PFSK-1 (cell line): ENCODE measurements around the gene IL17RC.

ENCODE experiments used
- FOXP2 ChIP-seq: optimal IDR thresholded peaks from 2 replicates; pipeline ENCODE3; 2011; ENCODE audit warnings: borderline replicate concordance, control low read depth, inconsistent platforms; ENCODE audit not compliant: insufficient read depth; ENCODE audit errors: extremely low read length, extremely low read depth
- POLR2AphosphoS5 ChIP-seq: IDR thresholded peaks from 2 replicates; pipeline ENCODE4 v1.6.1; 2012; ENCODE audit warnings: low read depth, mild to moderate bottlenecking, control low read depth, low read length, moderate library complexity
- SIN3A ChIP-seq: IDR thresholded peaks from 2 replicates; pipeline ENCODE4 v1.6.1; 2012; ENCODE audit warnings: mild to moderate bottlenecking, low read length, moderate library complexity, borderline replicate concordance; ENCODE audit not compliant: insufficient read depth
- TAF1 ChIP-seq: IDR thresholded peaks from 2 replicates; pipeline ENCODE4 v1.6.1; 2012; ENCODE audit warnings: low read length, control low read depth, borderline replicate concordance; ENCODE audit not compliant: insufficient read depth
- TF ChIP-seq, protein P1 (sequence below), 2 experiments: IDR thresholded peaks; 2 replicates each; pipeline versions ENCODE4 v1.6.1 to v1.8.0; 2011 to 2012; ENCODE audit warnings: low read depth in 2 of 2, low read length in 2 of 2, control low read depth in 1 of 2, inconsistent platforms in 1 of 2, mild to moderate bottlenecking in 1 of 2, moderate library complexity in 1 of 2; ENCODE audit not compliant: insufficient read depth in 1 of 2

The IL17RC gene

DNA sequence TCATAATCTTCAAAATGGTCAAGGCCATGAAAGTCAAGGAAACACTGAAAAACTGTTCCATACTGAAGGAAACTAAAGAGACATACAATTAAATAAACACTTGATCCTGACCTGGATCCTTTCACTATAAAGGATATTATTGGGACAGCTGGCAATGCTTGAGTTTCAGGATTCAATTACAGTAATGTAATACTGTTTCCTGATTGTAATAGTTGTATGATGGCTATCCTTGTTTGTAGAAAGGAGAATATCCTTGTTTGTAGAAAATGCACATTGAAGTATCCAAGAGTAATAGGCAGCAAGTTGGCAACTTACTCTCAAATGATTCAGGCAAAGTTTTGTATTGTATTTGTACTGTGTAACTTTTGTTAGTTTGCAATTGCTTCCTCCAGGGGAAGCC, 41.5 kb upstream of the IL17RC start:
- TF ChIP-seq SIN3A (no peak), POLR2AphosphoS5 (no peak), TAF1 (no peak), FOXP2 (no peak)
- TF ChIP-seq, protein P1, sequence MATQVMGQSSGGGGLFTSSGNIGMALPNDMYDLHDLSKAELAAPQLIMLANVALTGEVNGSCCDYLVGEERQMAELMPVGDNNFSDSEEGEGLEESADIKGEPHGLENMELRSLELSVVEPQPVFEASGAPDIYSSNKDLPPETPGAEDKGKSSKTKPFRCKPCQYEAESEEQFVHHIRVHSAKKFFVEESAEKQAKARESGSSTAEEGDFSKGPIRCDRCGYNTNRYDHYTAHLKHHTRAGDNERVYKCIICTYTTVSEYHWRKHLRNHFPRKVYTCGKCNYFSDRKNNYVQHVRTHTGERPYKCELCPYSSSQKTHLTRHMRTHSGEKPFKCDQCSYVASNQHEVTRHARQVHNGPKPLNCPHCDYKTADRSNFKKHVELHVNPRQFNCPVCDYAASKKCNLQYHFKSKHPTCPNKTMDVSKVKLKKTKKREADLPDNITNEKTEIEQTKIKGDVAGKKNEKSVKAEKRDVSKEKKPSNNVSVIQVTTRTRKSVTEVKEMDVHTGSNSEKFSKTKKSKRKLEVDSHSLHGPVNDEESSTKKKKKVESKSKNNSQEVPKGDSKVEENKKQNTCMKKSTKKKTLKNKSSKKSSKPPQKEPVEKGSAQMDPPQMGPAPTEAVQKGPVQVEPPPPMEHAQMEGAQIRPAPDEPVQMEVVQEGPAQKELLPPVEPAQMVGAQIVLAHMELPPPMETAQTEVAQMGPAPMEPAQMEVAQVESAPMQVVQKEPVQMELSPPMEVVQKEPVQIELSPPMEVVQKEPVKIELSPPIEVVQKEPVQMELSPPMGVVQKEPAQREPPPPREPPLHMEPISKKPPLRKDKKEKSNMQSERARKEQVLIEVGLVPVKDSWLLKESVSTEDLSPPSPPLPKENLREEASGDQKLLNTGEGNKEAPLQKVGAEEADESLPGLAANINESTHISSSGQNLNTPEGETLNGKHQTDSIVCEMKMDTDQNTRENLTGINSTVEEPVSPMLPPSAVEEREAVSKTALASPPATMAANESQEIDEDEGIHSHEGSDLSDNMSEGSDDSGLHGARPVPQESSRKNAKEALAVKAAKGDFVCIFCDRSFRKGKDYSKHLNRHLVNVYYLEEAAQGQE (IDR thresholded peaks at IDR 0.05; ENCODE audit: insufficient read depth in 1 of 2, low read depth in 2 of 2, low read length in 2 of 2) = no peak

DNA sequence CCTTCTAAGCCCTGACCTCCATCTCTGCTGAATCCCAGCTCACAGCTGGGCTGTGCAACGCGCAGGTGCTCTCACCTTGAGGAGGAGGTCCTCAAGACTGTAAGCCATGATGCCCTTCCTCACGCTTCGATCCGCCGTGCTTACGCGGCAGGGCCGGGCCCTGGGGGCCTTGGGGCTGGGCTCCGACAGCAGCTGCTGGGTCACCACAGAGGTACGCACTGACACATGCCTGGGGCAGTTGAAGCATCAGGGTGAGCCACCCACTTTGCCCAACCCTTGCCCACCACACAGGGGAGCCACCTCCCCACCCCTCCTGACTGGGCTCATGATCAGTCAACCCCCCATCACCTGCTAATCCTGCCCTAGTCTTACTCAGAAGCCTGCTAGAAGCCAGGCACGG, 39.9 kb upstream of the IL17RC start:
- TF ChIP-seq FOXP2 (no peak), POLR2AphosphoS5 (no peak), SIN3A (no peak)
- TF ChIP-seq, protein P1 (IDR thresholded peaks at IDR 0.05; ENCODE audit: insufficient read depth in 1 of 2, low read depth in 2 of 2, low read length in 2 of 2) = no peak

DNA sequence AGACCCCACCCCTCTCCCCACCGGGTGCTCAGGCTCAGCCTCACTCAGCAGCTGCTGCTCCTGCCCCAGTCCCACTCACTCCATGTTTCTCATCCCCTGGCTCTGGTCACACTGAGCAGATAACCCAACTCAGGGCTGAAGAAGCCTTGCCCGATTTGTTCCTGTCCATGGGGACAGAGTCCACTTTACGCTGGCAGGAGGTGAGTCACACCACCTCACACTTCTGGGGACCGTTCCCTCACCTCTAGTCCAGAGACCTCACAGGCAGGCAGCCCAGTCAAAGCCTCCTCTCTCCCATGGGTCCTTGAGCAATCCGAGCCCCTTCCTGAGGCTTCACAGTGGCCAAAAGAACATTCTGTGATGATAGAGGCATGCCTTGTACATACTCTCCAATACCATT, 38.2 kb upstream of the IL17RC start:
- TF ChIP-seq SIN3A (no peak), POLR2AphosphoS5 (no peak), FOXP2 (no peak), TAF1 (no peak)
- TF ChIP-seq, protein P1 (IDR thresholded peaks at IDR 0.05; ENCODE audit: insufficient read depth in 1 of 2, low read depth in 2 of 2, low read length in 2 of 2) = no peak

DNA sequence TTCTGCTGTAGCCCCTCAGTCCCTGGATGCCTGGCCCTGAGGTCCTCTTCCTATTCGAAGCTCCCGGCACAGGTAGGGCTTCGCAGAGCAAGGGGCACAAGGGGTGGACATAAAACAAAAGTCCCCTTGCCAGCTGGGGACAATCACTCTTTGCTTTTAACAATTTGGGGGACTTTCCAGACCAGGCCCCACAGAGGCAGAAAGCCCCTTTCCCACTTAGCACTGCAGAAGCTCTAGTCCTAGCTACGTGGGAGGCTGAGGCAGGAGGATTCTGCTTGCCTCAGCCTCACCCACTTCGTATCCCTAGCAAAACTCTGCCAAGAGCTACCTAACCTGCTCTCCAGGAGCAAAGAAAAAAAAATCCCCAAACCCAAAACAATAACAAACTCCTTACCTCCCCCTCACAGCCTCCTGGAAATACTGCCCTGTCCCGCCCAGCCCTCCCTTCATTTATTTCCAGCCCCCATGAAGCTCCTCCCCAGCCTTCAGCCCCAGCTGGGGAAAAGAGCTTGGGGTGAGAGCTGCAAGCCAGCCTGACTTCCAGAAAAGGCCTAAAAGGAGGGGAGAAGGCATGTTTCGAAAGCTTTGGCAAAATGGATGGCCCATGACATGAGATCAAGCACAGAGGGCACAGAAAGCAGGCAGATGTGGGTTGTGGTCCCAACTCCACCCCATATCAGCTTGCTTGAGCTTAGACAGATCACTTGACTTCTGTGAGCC, 36.9 kb upstream of the IL17RC start, which contains the start of gene CIDEC:
Gene CIDEC, minus strand, starts transcription at position 424 of the 720 bp plus-strand sequence. CDS start 1,767 bp downstream, outside the sequence.
- TF ChIP-seq, protein P1 (IDR thresholded peaks at IDR 0.05; ENCODE audit: insufficient read depth in 1 of 2, low read depth in 2 of 2, low read length in 2 of 2) = no peak
- TF ChIP-seq SIN3A (no peak), POLR2AphosphoS5 (no peak), TAF1 (no peak), FOXP2 (no peak)

DNA sequence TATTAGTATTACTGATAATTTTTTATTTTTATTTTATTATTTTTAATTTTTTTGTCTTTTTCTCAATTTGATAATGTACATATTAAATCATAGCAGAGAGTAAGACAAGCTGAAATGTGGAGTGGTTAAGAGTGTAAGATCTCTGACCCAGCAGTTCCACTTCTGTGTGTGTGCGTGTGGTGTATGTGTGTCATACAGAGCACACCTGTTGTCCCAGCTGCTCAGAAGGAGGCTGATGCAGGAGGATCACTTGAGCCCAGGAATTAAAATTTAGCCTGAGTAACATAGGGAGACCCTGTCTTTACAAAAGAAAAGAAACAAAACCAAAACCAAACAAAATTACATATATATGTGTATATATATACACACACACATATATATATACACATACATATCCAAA, 35.5 kb upstream of the IL17RC start:
- TF ChIP-seq SIN3A = no peak
- no peak for TF ChIP-seq TAF1
- TF ChIP-seq FOXP2 = no peak
- no peak for TF ChIP-seq POLR2AphosphoS5
- TF ChIP-seq, protein P1 (IDR thresholded peaks at IDR 0.05; ENCODE audit: insufficient read depth in 1 of 2, low read depth in 2 of 2, low read length in 2 of 2) = no peak
